K562 (cell line): ENCODE data around the gene TFF3. TPM values are rescaled to one million over a fixed set of nuclear protein-coding genes. Genes with fewer than 3 reads are reported as not detected.

Experiments
- ATAC-seq: fragments of 200-7000 bp; cut with Tn5 transposase; 3 replicates; pipeline ENCODE4 v1.9.1; 2020; ENCODE audit warnings: moderate library complexity
- BruUV-seq: library from RNA; stranded (reverse); fragments of 400-500 nt; replicated peaks from 2 replicates; lab custom pipeline; 2021; lab: Mats Ljungman, UMichigan
- CTCF ChIA-PET: fragments of 300-600 bp; formaldehyde crosslinking; extraction: SDS; loops from one replicate; lab custom pipeline; 2021; ENCODE audit warnings: low intra/inter-chr PET ratio; lab: Yijun Ruan, JAX
- POLR2A ChIA-PET: fragments of 300-600, 350-650 bp; sonication (Branson Sonifier 250); formaldehyde crosslinking; extraction: SDS; loops from one replicate; lab custom pipeline; 2021; ENCODE audit warnings: antibody characterized with exemption, inconsistent platforms; lab: Yijun Ruan, JAX
- DNase-seq, 4 experiments: peaks; one replicate each; pipeline versions ENCODE4 v3.0.0 to v3.0.0-alpha.2; 2011 to 2018; ENCODE audit warnings: low spot score in 3 of 4, mixed read lengths in 3 of 4; ENCODE audit errors: extremely low read depth in 1 of 4
- FAIRE-seq: peaks from 2 replicates; lab custom pipeline; 2011; peaks lifted over from hg19 to GRCh38; lab: Jason Lieb, UNC
- H2AFZ ChIP-seq: 2 replicates; pipeline ENCODE4 v1.6.0; 2011; ENCODE audit warnings: low read depth, low read length, control low read depth, inconsistent platforms
- H3K27ac ChIP-seq: fragments of 200-600 bp; 3 replicates; pipeline ENCODE4 v1.8.0; 2011; ENCODE audit warnings: low read depth, mild to moderate bottlenecking, control low read depth, inconsistent platforms, low read length, moderate library complexity, mixed read lengths; ENCODE audit errors: extremely low read depth
- H3K27me3 ChIP-seq, 2 experiments: fragments of 300-600 bp in 1 of 2; 2 replicates in 1 of 2; 3 replicates in 1 of 2; pipeline versions ENCODE4 v1.6.0 to v1.8.0; 2011; ENCODE audit warnings: inconsistent platforms in 2 of 2, low read length in 2 of 2, mild to moderate bottlenecking in 1 of 2, mixed read lengths in 1 of 2, moderate library complexity in 1 of 2; ENCODE audit not compliant: control insufficient read depth in 2 of 2, insufficient read depth in 2 of 2
- H3K36me3 ChIP-seq: fragments of 300-600 bp; 3 replicates; pipeline ENCODE4 v1.8.0; 2011; ENCODE audit warnings: mild to moderate bottlenecking, low read length, inconsistent platforms; ENCODE audit not compliant: control insufficient read depth, insufficient read depth
- H3K4me1 ChIP-seq, 2 experiments: fragments of 200-600 bp in 1 of 2; replicated peaks in 1 of 2; 2 replicates in 1 of 2; 3 replicates in 1 of 2; pipeline versions ENCODE4 v1.5.1 to v1.8.0; 2011; ENCODE audit warnings: inconsistent platforms in 2 of 2, low read length in 2 of 2, mild to moderate bottlenecking in 1 of 2, mixed read lengths in 1 of 2, moderate library complexity in 1 of 2; ENCODE audit not compliant: control insufficient read depth in 2 of 2, insufficient read depth in 2 of 2
- H3K4me2 ChIP-seq: 2 replicates; pipeline ENCODE4 v1.6.1; 2011; ENCODE audit warnings: low read length, control low read depth, inconsistent platforms, mixed read lengths; ENCODE audit not compliant: insufficient read depth
- H3K4me3 ChIP-seq: fragments of 200-600 bp; sonication (generic), shearing (Covaris generic); 2 replicates; pipeline ENCODE4 v1.5.1; 2016; ENCODE audit warnings: control low read depth, inconsistent platforms
- H3K79me2 ChIP-seq: fragments of 200-600 bp; 3 replicates; pipeline ENCODE4 v1.8.0; 2011; ENCODE audit warnings: low read length, inconsistent platforms; ENCODE audit not compliant: control insufficient read depth, insufficient read depth
- H3K9ac ChIP-seq, 2 experiments: 2 replicates each; pipeline versions ENCODE4 v1.6.0 to v1.6.1; 2011; ENCODE audit warnings: low read depth in 2 of 2, low read length in 2 of 2, control low read depth in 1 of 2, inconsistent platforms in 1 of 2, mild to moderate bottlenecking in 1 of 2, mixed read lengths in 1 of 2; ENCODE audit not compliant: insufficient read depth in 1 of 2
- H3K9me1 ChIP-seq: one replicate; pipeline ENCODE4 v1.6.0; 2011; ENCODE audit warnings: inconsistent platforms, mild to moderate bottlenecking, low read length, moderate library complexity; ENCODE audit not compliant: control insufficient read depth, insufficient read depth
- H3K9me3 ChIP-seq: replicated peaks from 2 replicates; pipeline ENCODE4 v1.5.1; 2011; ENCODE audit warnings: low read depth, low read length, inconsistent platforms; ENCODE audit not compliant: control insufficient read depth, insufficient read depth
- H4K20me1 ChIP-seq: replicated peaks from 2 replicates; pipeline ENCODE4 v1.6.1; 2011; ENCODE audit warnings: low read length, inconsistent platforms, mixed read lengths; ENCODE audit not compliant: control insufficient read depth, insufficient read depth
- CREB1 ChIP-seq, 2 experiments: sonication (generic) in 1 of 2; formaldehyde crosslinking in 1 of 2; IDR thresholded peaks; 2 replicates each; pipeline versions ENCODE4 v1.6.1 to v1.8.0; 2012 to 2022; ENCODE audit warnings: inconsistent platforms in 1 of 2, mild to moderate bottlenecking in 1 of 2, missing genetic modification reagents in 1 of 2, moderate library complexity in 1 of 2
- DDX20 ChIP-seq: fragments of 450-650 bp; IDR thresholded peaks from 2 replicates; pipeline ENCODE4 v1.6.1; 2016; ENCODE audit warnings: missing genetic modification characterization, low read depth, mild to moderate bottlenecking, missing compliant biosample characterization, moderate library complexity
- KAT2B ChIP-seq: IDR thresholded peaks from one replicate; pipeline ENCODE4 v1.6.1; 2012; ENCODE audit warnings: low read depth, mild to moderate bottlenecking, control low read depth, inconsistent platforms, low read length, moderate library complexity
- SPI1 ChIP-seq: IDR thresholded peaks from 2 replicates; pipeline ENCODE4 v1.6.1; 2011; ENCODE audit warnings: low read depth, low read length, control low read depth, borderline replicate concordance
- SREBF1 ChIP-seq: fragments of 150-350 bp; IDR thresholded peaks from 2 replicates; pipeline ENCODE4 v1.6.1; 2014; ENCODE audit warnings: antibody characterized with exemption, low read depth, low read length, borderline replicate concordance
- WGBS: fragments of 100-300 bp; shearing (Covaris generic); methylation state at CpG from one replicate; pipeline ENCODE4 v1.1.6; 2016; ENCODE audit warnings: low coverage, mixed read lengths; ENCODE audit not compliant: insufficient coverage; ENCODE audit errors: missing lambda C conversion rate; 5-methylcytosine and 5-hydroxymethylcytosine counted together
- in situ Hi-C: fragments of 300-500 bp; cut with MboI; formaldehyde crosslinking; loops from 4 replicates; pipeline ENCODE4 v1.15.0; 2018; ENCODE audit warnings: inconsistent platforms, mixed read lengths
- intact Hi-C: fragments of 100-400 bp; cut with micrococcal nuclease; formaldehyde crosslinking; loops from 2 replicates; pipeline ENCODE4 v1.14.2; 2022
- polyA plus RNA-seq, 8 experiments: library from polyadenylated mRNA; depleted of rRNA in 4 of 8; stranded (reverse) in 5 of 8; unstranded in 3 of 8; fragments of >200 nt; fragmentation: Nextera tagmentation in 2 of 8; fragmentation: Illumina TruSeq in 1 of 8; extraction: Ambion mirVana in 2 of 8; extraction: Trizol in 1 of 8; gene quantifications; 2 replicates each; pipeline versions ENCODE4 v1.2.1 to v1.2.3, GENCODE V29; 2011 to 2014; ENCODE audit warnings: inconsistent platforms in 1 of 8, missing spikeins in 1 of 8
- total RNA-seq, 7 experiments: library from RNA; depleted of rRNA in 6 of 7; stranded (reverse); fragments of >200 nt in 6 of 7; fragmentation: Illumina TruSeq in 2 of 7; extraction: Trizol in 2 of 7; gene quantifications; 2 replicates each; pipeline versions ENCODE4 v1.2.1 to v1.2.3, GENCODE V29; 2011 to 2021; ENCODE audit warnings: low replicate concordance in 1 of 7
- TF ChIP-seq, protein P1 (sequence below), 2 experiments: IDR thresholded peaks in 1 of 2; conservative IDR thresholded peaks in 1 of 2; 2 replicates each; pipeline ENCODE4 v1.6.1; 2016; ENCODE audit warnings: low read depth in 2 of 2, mild to moderate bottlenecking in 1 of 2, missing compliant biosample characterization in 1 of 2, missing genetic modification characterization in 1 of 2, moderate library complexity in 1 of 2

The TFF3 gene
- total and polyA plus RNA-seq, 9 of the 15 experiments (the other 6 are each of a cell fraction or from before 2014, with no cell fraction given), result 0.78 TPM; not detected in 8

- FAIRE-seq, result no peak
- in situ Hi-C loops, result no loop called here
Measured at GRCh38 chr21:42285569-42286245, 29.5 kb downstream of the TFF3 start.

More at GRCh38 chr21:42285569-42286245, 29.5 kb downstream of the TFF3 start:
- intact Hi-C loops, result no loop called here
- Histone ChIP-seq H3K27me3 (peaks cover 39 to 79% of the 10 kb centered on the region in 2 experiments), H4K20me1 (peaks cover 12% of the 10 kb centered on the region; the same call in 1 of the 2 replicates), H3K4me3 (no peak overlapping the region), H3K9me3 (no peaks in the 10 kb centered on the region), H3K4me2 (no peak overlapping the region), H2AFZ (no peak overlapping the region), H3K27ac (no peak overlapping the region), H3K4me1 (no peaks in the 10 kb centered on the region), H3K9ac (no peak overlapping the region), H3K79me2 (no peaks in the 10 kb centered on the region), H3K36me3 (no peaks in the 10 kb centered on the region), H3K9me1 (peaks cover 3% of the 10 kb centered on the region)
- DNase-seq (no peak), ATAC-seq (no peak)
- TF ChIP-seq CREB1 (IDR thresholded peaks at IDR 0.05) (no peak), CREB1 (CRISPR knock-in tag; IDR thresholded peaks at IDR 0.05) (no peak), KAT2B (no peak), SREBF1 (no peak), DDX20 (no peak), SPI1 (no peak)
- TF ChIP-seq, protein P1, sequence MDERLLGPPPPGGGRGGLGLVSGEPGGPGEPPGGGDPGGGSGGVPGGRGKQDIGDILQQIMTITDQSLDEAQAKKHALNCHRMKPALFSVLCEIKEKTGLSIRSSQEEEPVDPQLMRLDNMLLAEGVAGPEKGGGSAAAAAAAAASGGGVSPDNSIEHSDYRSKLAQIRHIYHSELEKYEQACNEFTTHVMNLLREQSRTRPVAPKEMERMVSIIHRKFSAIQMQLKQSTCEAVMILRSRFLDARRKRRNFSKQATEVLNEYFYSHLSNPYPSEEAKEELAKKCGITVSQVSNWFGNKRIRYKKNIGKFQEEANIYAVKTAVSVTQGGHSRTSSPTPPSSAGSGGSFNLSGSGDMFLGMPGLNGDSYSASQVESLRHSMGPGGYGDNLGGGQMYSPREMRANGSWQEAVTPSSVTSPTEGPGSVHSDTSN (CRISPR knock-in tag; IDR thresholded peaks at IDR 0.05; ENCODE audit: low read depth), result no peak
- TF ChIP-seq, protein P1 (tag; conservative IDR thresholded peaks at IDR 0.05; ENCODE audit: low read depth), result peak; percentile 21; the same call in 1 of the 2 replicates
- ChIA-PET POLR2A (interaction anchor here (0.6 to 0.7 kb wide), 2 partner anchors 560 to 1054 kb away, joined by 3 read pairs; no protein-coding TSS in a partner anchor), CTCF (no interaction called here)
- BruUV-seq, result no TSS peak
- 2% methylated on average over 13 of the region's 13 CpGs for WGBS
